Measurements from ENCODE around the gene AGAP1.

The AGAP1 gene

DNA sequence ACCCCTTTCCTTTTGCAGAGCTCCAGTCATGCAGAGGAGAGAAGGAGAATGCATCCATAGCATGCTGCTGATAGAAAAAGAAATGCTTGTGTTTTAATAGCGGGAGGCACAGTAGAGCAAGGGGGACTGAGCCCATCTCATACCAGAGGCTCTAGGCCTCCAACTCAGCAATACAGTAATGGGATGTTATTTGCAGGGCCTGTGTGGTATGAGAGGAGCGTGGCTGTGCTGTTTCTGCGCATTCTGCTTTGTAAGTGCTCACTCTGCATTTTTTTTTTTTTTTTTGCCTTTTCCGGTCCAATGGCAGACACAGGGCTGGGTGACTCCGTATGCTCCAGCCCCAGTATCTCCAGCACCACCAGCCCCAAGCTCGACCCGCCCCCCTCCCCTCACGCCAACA is 474.3 kb downstream of the AGAP1 start:
- no peak for DNase-seq (ENCODE audit: low read depth)

- no peak for DNase-seq (ENCODE audit: low read depth)
These were observed 474.9 kb downstream of the AGAP1 start for GRCh38 chr2:235968616-235969324.

GRCh38 chr2:235970204-235971040 is 476.6 kb downstream of the AGAP1 start:
- no peak for DNase-seq (ENCODE audit: low read depth)

GRCh38 chr2:235976516-235976915 is 482.7 kb downstream of the AGAP1 start:
- no peak for DNase-seq (ENCODE audit: low read depth)

- no peak for DNase-seq (ENCODE audit: low read depth)
These were observed 483.1 kb downstream of the AGAP1 start for GRCh38 chr2:235976956-235977355.

DNA sequence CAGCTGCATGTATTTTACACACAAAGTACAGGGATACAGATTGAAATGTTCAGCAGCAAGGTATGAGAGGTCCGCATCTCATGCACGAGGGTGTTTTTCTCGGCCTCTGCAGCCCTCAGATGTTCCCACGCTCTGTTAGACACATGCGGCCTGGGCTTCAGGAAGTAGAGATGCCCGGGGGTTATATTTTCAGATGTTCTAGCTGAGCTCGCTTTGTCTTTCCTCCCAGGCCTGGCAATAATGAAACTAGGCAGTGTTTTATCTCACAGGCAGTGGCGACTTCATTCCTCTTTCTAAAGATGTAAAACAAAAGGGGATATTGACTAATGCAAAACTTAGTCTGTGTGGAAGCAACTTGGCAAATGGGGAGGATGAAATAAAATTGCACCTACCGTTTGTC is 483.6 kb downstream of the AGAP1 start:
- DNase-seq (ENCODE audit: low read depth): no peak

DNA sequence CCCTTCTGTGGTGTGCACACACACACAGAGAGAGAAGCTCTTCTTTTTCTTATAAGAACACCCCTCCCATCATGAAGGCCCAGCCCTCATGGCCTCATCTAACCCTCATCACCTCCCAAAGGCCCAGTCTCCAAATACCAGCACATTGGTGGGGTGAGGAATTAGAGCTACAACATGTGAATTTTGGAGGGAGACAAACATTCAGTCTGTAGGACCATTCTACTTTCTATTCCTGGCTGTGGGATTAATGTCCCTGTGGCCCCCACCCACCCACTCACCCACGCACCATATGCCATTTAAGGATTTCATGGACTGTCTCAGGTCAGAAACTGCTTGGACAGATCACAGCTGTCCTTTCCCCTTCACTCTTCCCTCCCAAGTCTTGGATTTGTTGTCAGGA is 484.2 kb downstream of the AGAP1 start:
- no peak for DNase-seq (ENCODE audit: low read depth)

- no peak for DNase-seq (ENCODE audit: low read depth)
These were observed 485.2 kb downstream of the AGAP1 start for GRCh38 chr2:235979037-235979436.

GRCh38 chr2:235979753-235980435 is 486.1 kb downstream of the AGAP1 start:
- no peak for DNase-seq (ENCODE audit: low read depth)

DNA sequence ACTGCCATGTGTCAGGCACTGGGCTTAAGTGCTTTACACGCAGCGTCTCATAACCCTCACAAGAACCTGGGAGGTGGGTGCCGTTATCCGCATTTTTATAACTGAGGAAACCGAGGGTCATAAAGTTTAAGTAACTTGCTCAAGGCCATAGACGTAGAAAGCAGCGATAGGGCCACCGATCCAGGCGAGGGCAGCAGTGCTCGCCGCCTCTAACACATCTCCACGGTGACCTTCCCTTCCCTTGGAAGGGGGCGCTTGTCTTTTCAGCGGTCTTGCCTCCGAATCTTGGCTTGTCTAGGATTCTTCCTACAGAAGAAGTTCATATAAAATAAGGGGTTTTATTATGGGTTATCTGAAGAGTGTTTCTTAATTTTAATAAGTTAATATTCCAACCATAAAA is 487.8 kb downstream of the AGAP1 start:
- DNase-seq (ENCODE audit: low read depth): no peak

DNA sequence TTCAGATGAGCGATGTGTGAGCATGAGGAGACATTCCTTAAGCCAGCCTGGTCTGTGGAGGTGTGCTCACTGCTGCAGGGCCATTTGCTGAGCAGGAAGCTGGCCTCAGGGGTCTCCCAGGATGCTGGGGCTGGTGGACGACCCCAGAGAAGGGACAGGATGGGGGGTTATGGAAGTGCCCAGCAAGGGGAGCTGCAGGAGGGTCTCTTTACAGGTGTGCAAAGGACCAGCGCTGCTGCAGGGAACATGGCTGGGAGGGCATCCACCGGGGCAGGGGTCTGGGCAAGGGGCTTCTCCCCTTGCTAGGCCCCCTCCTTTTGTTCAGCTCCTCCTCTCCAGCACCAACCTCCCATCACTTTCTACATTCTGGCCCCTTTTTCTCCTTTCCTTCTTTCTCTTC is 489.2 kb downstream of the AGAP1 start:
- DNase-seq (ENCODE audit: low read depth): no peak

DNA sequence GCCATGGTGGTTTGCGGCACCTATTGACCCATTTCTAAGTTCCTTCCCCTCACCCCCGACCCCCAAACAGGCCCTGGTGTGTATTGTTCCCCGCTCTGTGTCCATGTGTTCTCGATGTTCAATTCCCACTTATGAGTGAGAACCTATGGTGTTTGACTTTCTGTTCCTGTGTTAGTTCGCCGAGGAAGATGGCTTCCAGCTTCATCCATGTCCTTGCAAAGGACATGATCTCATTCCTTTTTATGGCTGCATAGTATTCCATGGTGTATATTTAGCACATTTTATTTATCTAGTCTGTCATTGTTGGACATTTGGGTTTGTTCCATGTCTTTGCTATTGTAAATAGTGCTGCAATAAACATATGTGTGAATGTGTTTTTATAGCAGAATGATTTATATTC is 490.7 kb downstream of the AGAP1 start:
- no peak for DNase-seq (ENCODE audit: low read depth)

- DNase-seq (ENCODE audit: low read depth): no peak
These were observed 492.5 kb downstream of the AGAP1 start for GRCh38 chr2:235986361-235986760.

- no peak for DNase-seq (ENCODE audit: low read depth)
These were observed 494.6 kb downstream of the AGAP1 start for GRCh38 chr2:235988271-235989015.

DNA sequence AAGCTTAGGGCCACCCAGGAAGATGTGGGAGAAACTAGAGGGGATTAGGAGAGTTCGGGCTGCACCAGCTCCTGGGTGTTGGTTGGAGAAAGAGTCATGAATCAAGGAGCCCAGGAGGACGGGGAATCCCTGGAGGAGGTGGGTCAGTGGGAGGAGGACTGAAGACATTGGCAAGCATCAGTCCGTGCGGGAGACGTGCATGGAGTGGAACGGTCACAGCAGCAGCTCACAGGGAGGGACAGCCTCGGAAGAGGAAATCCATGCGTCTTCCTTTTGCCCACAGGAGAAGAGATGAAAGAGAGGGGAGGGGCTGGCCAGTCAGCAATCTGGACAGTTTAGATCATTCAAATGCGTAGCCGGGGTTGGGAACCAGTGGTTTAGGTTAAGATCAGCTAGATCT is 495.7 kb downstream of the AGAP1 start:
- no peak for DNase-seq (ENCODE audit: low read depth)

DNA sequence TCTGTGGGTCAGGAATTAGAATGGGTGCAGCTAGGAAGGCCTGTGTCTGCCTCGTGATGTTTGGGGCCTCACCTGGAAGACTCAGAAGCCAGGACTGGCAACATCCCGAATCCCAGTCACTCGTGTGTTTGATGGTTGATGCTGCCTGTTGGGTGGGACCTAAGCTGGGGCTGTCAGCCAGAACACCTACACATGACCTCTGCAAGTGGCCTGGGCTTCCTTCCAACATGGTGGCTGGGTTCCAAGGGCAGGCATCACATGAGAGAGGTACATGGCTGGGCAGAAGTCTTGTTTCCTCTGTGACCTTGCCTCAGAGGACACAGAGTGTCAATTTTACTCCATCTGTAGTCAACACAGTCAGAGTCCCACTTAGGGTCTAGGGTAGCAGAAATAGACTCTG is 496.5 kb downstream of the AGAP1 start:
- DNase-seq (ENCODE audit: low read depth): no peak

GRCh38 chr2:235992024-235992423 is 498.2 kb downstream of the AGAP1 start:
- no peak for DNase-seq (ENCODE audit: low read depth)

DNA sequence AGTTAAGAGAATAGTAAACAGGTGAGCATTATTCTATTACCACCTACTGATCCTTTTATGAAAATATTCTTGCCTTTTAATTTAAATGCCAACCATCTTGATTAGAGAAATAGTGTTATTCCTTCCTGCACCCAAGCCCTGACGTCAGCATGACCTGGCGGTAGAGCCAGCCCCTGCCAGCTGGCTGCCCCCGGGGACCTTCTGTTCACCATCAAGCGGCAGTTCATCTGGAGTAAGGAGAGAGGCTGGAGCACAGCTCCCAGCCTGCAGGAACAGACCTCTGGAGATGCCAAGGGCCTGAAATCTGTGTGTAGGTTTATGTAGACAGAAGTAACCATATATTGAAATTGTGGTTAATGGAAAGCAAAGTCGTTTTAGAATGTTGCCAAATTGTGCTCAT is 502.6 kb downstream of the AGAP1 start:
- no peak for DNase-seq (ENCODE audit: low read depth)

GRCh38 chr2:235999011-235999410 is 505.2 kb downstream of the AGAP1 start:
- DNase-seq (ENCODE audit: low read depth): no peak

- DNase-seq (ENCODE audit: low read depth): no peak
These were observed 507.5 kb downstream of the AGAP1 start for GRCh38 chr2:236001166-236001828.

- DNase-seq (ENCODE audit: low read depth): no peak
These were observed 508.0 kb downstream of the AGAP1 start for GRCh38 chr2:236001854-236002253.

DNA sequence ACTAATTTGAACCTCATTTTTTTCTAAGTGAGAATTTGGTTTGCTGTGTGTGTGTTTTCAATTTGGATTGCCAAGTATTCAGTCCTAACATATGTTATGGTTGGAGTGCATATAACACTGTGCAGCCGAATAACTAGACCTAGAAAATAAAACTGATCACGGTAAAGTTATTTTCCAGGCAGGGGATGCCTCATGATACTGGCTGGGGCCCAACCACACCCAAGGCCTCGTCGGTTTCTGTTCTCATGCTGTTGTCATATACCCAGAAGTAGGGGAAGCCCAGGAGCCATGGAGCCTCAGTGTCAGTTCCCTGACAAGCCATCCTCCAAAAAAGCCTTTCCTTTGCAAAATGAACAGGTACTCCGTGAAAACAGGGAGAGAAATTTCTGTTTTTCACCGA is 514.2 kb downstream of the AGAP1 start:
- peak; percentile 6 for DNase-seq (ENCODE audit: low read depth)

Measured in stromal cell of bone marrow (primary cell).